Keratinocyte (primary cell): ENCODE data around the gene MOGAT2. TPM values are rescaled to one million over a fixed set of nuclear protein-coding genes. Genes with fewer than 3 reads are reported as not detected.

ENCODE experiments used
- DNase-seq: peaks from one replicate; pipeline ENCODE4 v3.0.0-alpha.2; 2011; ENCODE audit warnings: low read depth, missing footprints, low spot score
- FAIRE-seq: peaks from 2 replicates; lab custom pipeline; 2011; peaks lifted over from hg19 to GRCh38; lab: Jason Lieb, UNC
- H2AFZ ChIP-seq: 2 replicates; pipeline ENCODE4 v1.6.0; 2012; ENCODE audit warnings: low read length, control low read depth, inconsistent platforms; ENCODE audit not compliant: control insufficient read depth
- H3K27ac ChIP-seq: 2 replicates; pipeline ENCODE4 v1.5.1; 2011; ENCODE audit warnings: low read length; ENCODE audit not compliant: control insufficient read depth, insufficient read depth
- H3K27me3 ChIP-seq: 3 replicates; pipeline ENCODE4 v1.6.0; 2011; ENCODE audit warnings: low read length; ENCODE audit not compliant: control insufficient read depth, insufficient read depth; ENCODE audit errors: extremely low read depth
- H3K36me3 ChIP-seq, 2 experiments: 2 replicates in 1 of 2; 3 replicates in 1 of 2; pipeline ENCODE4 v1.5.1; 2011; ENCODE audit warnings: low read length in 2 of 2, mild to moderate bottlenecking in 1 of 2; ENCODE audit not compliant: control insufficient read depth in 2 of 2, insufficient read depth in 2 of 2; ENCODE audit errors: extremely low read depth in 1 of 2
- H3K4me1 ChIP-seq: 3 replicates; pipeline ENCODE4 v1.5.1; 2011; ENCODE audit warnings: low read length; ENCODE audit not compliant: control insufficient read depth, insufficient read depth; ENCODE audit errors: extremely low read depth
- H3K4me2 ChIP-seq: 3 replicates; pipeline ENCODE4 v1.6.0; 2011; ENCODE audit warnings: low read depth, low read length; ENCODE audit not compliant: control insufficient read depth, insufficient read depth; ENCODE audit errors: extremely low read depth
- H3K4me3 ChIP-seq, 3 experiments: fragments of 200-600 bp in 1 of 3; sonication (generic) in 1 of 3; 2 replicates in 2 of 3; 3 replicates in 1 of 3; pipeline ENCODE4 v1.5.1; 2011 to 2016; ENCODE audit warnings: low read length in 3 of 3, mild to moderate bottlenecking in 3 of 3, control low read depth in 2 of 3, inconsistent platforms in 1 of 3, low read depth in 1 of 3, mixed read lengths in 1 of 3, mixed run types in 1 of 3, moderate library complexity in 1 of 3; ENCODE audit not compliant: control insufficient read depth in 2 of 3, insufficient read depth in 2 of 3; ENCODE audit errors: extremely low read depth in 1 of 3
- H3K79me2 ChIP-seq: 2 replicates; pipeline ENCODE4 v1.6.0; 2012; ENCODE audit warnings: low read length; ENCODE audit not compliant: control insufficient read depth, insufficient read depth
- H3K9ac ChIP-seq: 3 replicates; pipeline ENCODE4 v1.6.0; 2011; ENCODE audit warnings: low read length; ENCODE audit not compliant: control insufficient read depth, insufficient read depth; ENCODE audit errors: extremely low read depth
- H3K9me1 ChIP-seq: 3 replicates; pipeline ENCODE4 v1.6.0; 2011; ENCODE audit warnings: low read length; ENCODE audit not compliant: control insufficient read depth, insufficient read depth; ENCODE audit errors: extremely low read depth
- H3K9me3 ChIP-seq: 2 replicates; pipeline ENCODE4 v1.5.1; 2012; ENCODE audit warnings: low read depth, low read length; ENCODE audit not compliant: control insufficient read depth
- H4K20me1 ChIP-seq: 3 replicates; pipeline ENCODE4 v1.6.0; 2011; ENCODE audit warnings: low read length; ENCODE audit not compliant: control insufficient read depth, insufficient read depth; ENCODE audit errors: extremely low read depth
- EZH2 ChIP-seq: IDR thresholded peaks from one replicate; pipeline ENCODE4 v1.6.1; 2012; ENCODE audit warnings: inconsistent platforms, mild to moderate bottlenecking, low read length, moderate library complexity
- dilution Hi-C: fragments of 300-500 bp; cut with MboI; formaldehyde crosslinking; loops from one replicate; pipeline ENCODE4 v1.7.0; 2020; ENCODE audit warnings: low sequenced_read_pairs; ENCODE audit not compliant: extremely low pct_ligation_motif_present
- polyA minus RNA-seq, 3 experiments: library from RNA; depleted of rRNA, polyadenylated mRNA; stranded (reverse); fragments of >200 nt; gene quantifications; 1 replicate in 1 of 3; 2 replicates in 1 of 3; 3 replicates in 1 of 3; pipeline ENCODE4 v1.2.3, GENCODE V29; 2011
- polyA plus RNA-seq, 5 experiments: library from polyadenylated mRNA; depleted of rRNA in 3 of 5; stranded (reverse) in 3 of 5; stranded (forward) in 1 of 5; unstranded in 1 of 5; fragments of >200 nt; gene quantifications; 1 replicate in 1 of 5; 2 replicates in 3 of 5; 3 replicates in 1 of 5; pipeline versions ENCODE4 v1.2.1 to v1.2.3, GENCODE V29; 2011 to 2012; ENCODE audit warnings: missing spikeins in 2 of 5, low read depth in 1 of 5, low replicate concordance in 1 of 5
- TF ChIP-seq, protein P1 (sequence below), 3 experiments: IDR thresholded peaks in 1 of 3; conservative IDR thresholded peaks in 1 of 3; optimal IDR thresholded peaks in 1 of 3; 2 replicates in 2 of 3; 3 replicates in 1 of 3; pipeline versions ENCODE3 to v1.5.1; 2011; ENCODE audit warnings: low read length in 3 of 3, mild to moderate bottlenecking in 3 of 3, moderate library complexity in 2 of 3, control low read depth in 1 of 3, inconsistent platforms in 1 of 3; ENCODE audit not compliant: insufficient read depth in 2 of 3; ENCODE audit errors: extremely low read depth in 1 of 3

The MOGAT2 gene
- not detected in 3 replicates for polyA plus RNA-seq
- polyA plus RNA-seq (2011; ENCODE audit: low read depth), result not detected
- polyA plus RNA-seq (2011; cell fraction: cytosol; rRNA removed), result not detected in 2 replicates
- polyA plus RNA-seq (2011; cell fraction: nucleus; rRNA removed), result not detected in 2 replicates
- not detected in 2 replicates for polyA plus RNA-seq (2012; ENCODE audit: low replicate concordance)
- not detected in 3 replicates for polyA minus RNA-seq
- not detected for polyA minus RNA-seq (2011; cell fraction: cytosol; rRNA and poly(A)+ RNA removed)
- polyA minus RNA-seq (2011; cell fraction: nucleus; rRNA and poly(A)+ RNA removed), result not detected in 2 replicates

- dilution Hi-C loops, result no loop called here
- FAIRE-seq, result no peak
Measured at GRCh38 chr11:75717608-75718418, at the start of gene MOGAT2. Gene MOGAT2 (plus strand): TSS chr11:75717838. CDS start chr11:75717889, 51 bp downstream.

DNA sequence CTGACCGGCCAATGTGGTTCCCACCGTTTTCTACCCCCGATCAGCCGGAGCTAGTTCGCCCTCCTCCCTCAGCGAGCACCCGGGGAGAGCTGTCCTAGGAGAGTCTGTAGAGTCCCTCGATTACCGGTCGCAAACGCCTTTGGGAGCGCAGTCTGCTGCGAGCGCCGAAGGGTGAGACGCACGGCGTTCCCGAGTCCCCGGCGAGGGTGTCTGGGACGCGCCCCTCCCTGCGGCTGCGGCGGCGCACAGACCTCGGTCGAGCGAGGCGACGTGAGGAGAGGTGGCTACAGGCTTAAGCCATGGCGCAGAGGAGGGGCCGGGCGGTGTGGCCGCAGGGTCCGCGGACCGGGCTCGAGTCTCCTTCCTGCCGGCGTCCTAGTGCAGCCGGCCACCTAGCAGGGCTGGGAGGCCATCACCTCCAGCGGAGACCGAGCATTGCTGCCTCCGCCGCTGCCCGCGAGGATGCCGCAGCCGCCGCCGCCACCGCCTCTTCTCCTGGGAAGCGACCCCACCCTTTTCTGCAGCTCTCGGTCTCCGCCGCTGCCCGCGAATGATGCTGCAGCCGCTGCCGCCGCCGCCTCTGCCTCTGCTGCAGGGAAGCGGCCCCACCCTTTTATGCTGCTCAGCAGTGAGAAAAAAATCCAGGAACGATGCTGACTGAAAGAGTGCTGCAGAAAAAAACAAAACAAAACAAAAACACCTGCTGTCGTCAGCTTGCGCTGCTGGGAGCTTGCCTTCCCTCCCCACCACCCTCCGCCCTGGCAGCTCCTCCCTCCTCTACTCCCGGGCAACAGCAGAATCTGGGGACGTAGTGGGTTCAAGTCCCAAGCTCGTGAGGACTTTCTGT, 49.0 kb upstream of the MOGAT2 start, which contains the start of gene MAP6:
MAP6 (minus strand) TSS at position 588 of the 847 bp plus-strand sequence. CDS start 669 bp downstream, outside the sequence.
- H3K36me3 ChIP-seq, result no peaks in the 10 kb centered on the region
- H3K4me1 ChIP-seq, result peaks cover 7% of the 10 kb centered on the region
- H3K9ac ChIP-seq, result no peak within 1 kb of the TSS
- H3K27me3 ChIP-seq, result peaks cover 47% of the 10 kb centered on the region
- H3K79me2 ChIP-seq, result no peaks in the 10 kb centered on the region
- H3K9me1 ChIP-seq, result no peaks in the 10 kb centered on the region
- TF ChIP-seq EZH2, result peak; percentile 74
- TF ChIP-seq, protein P1, sequence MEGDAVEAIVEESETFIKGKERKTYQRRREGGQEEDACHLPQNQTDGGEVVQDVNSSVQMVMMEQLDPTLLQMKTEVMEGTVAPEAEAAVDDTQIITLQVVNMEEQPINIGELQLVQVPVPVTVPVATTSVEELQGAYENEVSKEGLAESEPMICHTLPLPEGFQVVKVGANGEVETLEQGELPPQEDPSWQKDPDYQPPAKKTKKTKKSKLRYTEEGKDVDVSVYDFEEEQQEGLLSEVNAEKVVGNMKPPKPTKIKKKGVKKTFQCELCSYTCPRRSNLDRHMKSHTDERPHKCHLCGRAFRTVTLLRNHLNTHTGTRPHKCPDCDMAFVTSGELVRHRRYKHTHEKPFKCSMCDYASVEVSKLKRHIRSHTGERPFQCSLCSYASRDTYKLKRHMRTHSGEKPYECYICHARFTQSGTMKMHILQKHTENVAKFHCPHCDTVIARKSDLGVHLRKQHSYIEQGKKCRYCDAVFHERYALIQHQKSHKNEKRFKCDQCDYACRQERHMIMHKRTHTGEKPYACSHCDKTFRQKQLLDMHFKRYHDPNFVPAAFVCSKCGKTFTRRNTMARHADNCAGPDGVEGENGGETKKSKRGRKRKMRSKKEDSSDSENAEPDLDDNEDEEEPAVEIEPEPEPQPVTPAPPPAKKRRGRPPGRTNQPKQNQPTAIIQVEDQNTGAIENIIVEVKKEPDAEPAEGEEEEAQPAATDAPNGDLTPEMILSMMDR (optimal IDR thresholded peaks at IDR 0.05 in 1 of 3, IDR thresholded peaks at IDR 0.05 in 1 of 3, conservative IDR thresholded peaks at IDR 0.05 in 1 of 3; ENCODE audit: extremely low read depth in 1 of 3, insufficient read depth in 2 of 3, low read length in 3 of 3), result no peak
- dilution Hi-C loops, result no loop called here
- H4K20me1 ChIP-seq, result no peaks in the 10 kb centered on the region
- no peak for DNase-seq
- H3K27ac ChIP-seq, result no peak within 1 kb of the TSS
- peak within 1 kb of the TSS; percentile 59 for H2AFZ ChIP-seq
- H3K4me3 ChIP-seq, result peak within 1 kb of the TSS; percentile 35 to 60 (median 53)
- H3K4me2 ChIP-seq, result peak within 1 kb of the TSS; percentile 78
- H3K9me3 ChIP-seq, result no peaks in the 10 kb centered on the region
- no peak for FAIRE-seq

More at GRCh38 chr11:75717608-75718418, at the start of gene MOGAT2:
- no peak for DNase-seq
- no peaks in the 10 kb centered on the region for H3K9me1 ChIP-seq
- H3K4me3 ChIP-seq, result no peak within 1 kb of the TSS
- no peak within 1 kb of the TSS for H3K27ac ChIP-seq
- no peaks in the 10 kb centered on the region for H3K4me1 ChIP-seq
- H2AFZ ChIP-seq, result no peak within 1 kb of the TSS
- TF ChIP-seq, protein P1 (optimal IDR thresholded peaks at IDR 0.05 in 1 of 3, IDR thresholded peaks at IDR 0.05 in 1 of 3, conservative IDR thresholded peaks at IDR 0.05 in 1 of 3; ENCODE audit: extremely low read depth in 1 of 3, insufficient read depth in 2 of 3, low read length in 3 of 3), result no peak
- no peak for TF ChIP-seq EZH2
- H3K9me3 ChIP-seq, result no peaks in the 10 kb centered on the region
- peaks cover 12% of the 10 kb centered on the region for H3K27me3 ChIP-seq
- H3K79me2 ChIP-seq, result no peaks in the 10 kb centered on the region
- H3K9ac ChIP-seq, result no peak within 1 kb of the TSS
- H4K20me1 ChIP-seq, result no peaks in the 10 kb centered on the region
- H3K4me2 ChIP-seq, result no peak within 1 kb of the TSS
- H3K36me3 ChIP-seq, result no peaks in the 10 kb centered on the region
